Measurements from ENCODE around the gene NUDT13.

GRCh38 chr10:73152009-73152408 is 41.8 kb downstream of the NUDT13 start:
- TF ChIP-seq POLR2A (IDR thresholded peaks at IDR 0.05) (no peak), CTCF (IDR thresholded peaks at IDR 0.05) (no peak)

Data from gastroesophageal sphincter (tissue), 3 donors.